Measurements from ENCODE around the gene IFIT1. TPM values are rescaled to one million over a fixed set of nuclear protein-coding genes. Genes with fewer than 3 reads are reported as not detected.

IFIT1 gene
- total RNA-seq, 1 donor from 2014 or later: 13.2 TPM

DNA sequence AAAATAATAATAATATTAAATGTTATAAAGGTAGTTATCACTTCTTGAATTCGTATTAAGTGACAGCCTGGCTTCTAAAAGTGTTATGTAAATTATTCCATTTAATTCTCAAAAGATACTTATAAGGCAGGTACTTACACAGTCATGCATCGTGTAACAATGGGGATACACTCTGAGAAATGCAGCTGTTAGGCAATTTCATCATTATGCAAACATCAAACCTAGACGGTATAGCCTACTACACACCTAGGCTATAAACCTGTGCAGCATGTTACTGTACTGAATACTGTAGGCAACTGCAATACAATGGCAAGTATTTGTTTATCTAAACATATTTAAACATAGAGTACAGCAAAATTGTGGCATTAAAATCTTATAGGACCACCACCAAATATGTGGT is 1.5 kb downstream of the IFIT1 start:
- Mint-ChIP-seq H3K27ac (no peak overlapping the region), H3K27me3 (ENCODE audit: insufficient read depth, low read depth) (peaks cover 2% of the 10 kb centered on the region), H3K36me3 (no peaks in the 10 kb centered on the region), H3K4me3 (no peak overlapping the region), H3K9me3 (peaks cover 11% of the 10 kb centered on the region), H3K4me1 (peaks cover 12% of the 10 kb centered on the region)
- Histone ChIP-seq H3K9me3 (ENCODE audit: low read depth) (peaks cover 8% of the 10 kb centered on the region), H3F3A (ENCODE audit: low read depth) (no peaks in the 10 kb centered on the region), H3K4me1 (peaks cover 10% of the 10 kb centered on the region), H3K36me3 (no peaks in the 10 kb centered on the region), H2AFZ (replicated peaks) (no peak overlapping the region), H3K9ac (no peak overlapping the region), H3K4me3 (no peak overlapping the region), H3K4me2 (no peak overlapping the region), H4K20me1 (ENCODE audit: low read depth) (no peaks in the 10 kb centered on the region), H3K27ac (no peak overlapping the region), H3K79me2 (ENCODE audit: low read depth) (no peaks in the 10 kb centered on the region), H3K27me3 (no peaks in the 10 kb centered on the region)
- DNase-seq (ENCODE audit: low spot score): no peak
- TF ChIP-seq CTCF (IDR thresholded peaks at IDR 0.05) (no peak), EZH2phosphoT487 (IDR thresholded peaks at IDR 0.05) (no peak), EZH2 (IDR thresholded peaks at IDR 0.05) (no peak)

DNA sequence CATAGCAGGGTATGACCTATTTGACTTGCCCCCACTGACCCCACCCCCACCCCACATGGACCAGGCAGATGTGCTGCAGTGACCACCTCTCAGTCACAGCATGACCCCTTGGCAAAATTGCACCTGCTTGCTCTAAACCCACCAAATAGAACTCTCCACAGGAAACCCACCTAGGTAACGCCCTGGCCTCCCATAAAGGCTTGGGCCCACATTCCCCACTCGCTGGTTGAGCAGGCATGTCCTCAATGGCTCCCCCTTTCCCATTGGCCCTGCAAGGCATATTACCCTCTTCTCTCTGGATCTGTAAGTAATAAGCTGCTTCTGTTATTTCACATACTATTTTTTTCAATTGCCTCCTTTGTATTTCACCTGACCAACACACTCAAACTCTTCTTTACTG is 2.7 kb downstream of the IFIT1 start:
- H3K27me3 Mint-ChIP-seq (ENCODE audit: insufficient read depth, low read depth): peaks cover 2% of the 10 kb centered on the region
- Histone ChIP-seq H3K27me3 (no peaks in the 10 kb centered on the region), H3K4me3 (no peak overlapping the region), H2AFZ (replicated peaks) (no peak overlapping the region), H3F3A (ENCODE audit: low read depth) (no peaks in the 10 kb centered on the region), H3K36me3 (no peaks in the 10 kb centered on the region), H4K20me1 (ENCODE audit: low read depth) (no peaks in the 10 kb centered on the region), H3K4me2 (no peak overlapping the region), H3K27ac (no peak overlapping the region), H3K9ac (no peak overlapping the region), H3K4me1 (peaks cover 10% of the 10 kb centered on the region), H3K9me3 (ENCODE audit: low read depth) (peaks cover 8% of the 10 kb centered on the region), H3K79me2 (ENCODE audit: low read depth) (no peaks in the 10 kb centered on the region)
- no peak for DNase-seq (ENCODE audit: low spot score)
- no peak for TF ChIP-seq EZH2phosphoT487 (IDR thresholded peaks at IDR 0.05)
- TF ChIP-seq CTCF (IDR thresholded peaks at IDR 0.05): no peak
- no peak for TF ChIP-seq EZH2 (IDR thresholded peaks at IDR 0.05)
- peaks cover 12% of the 10 kb centered on the region for H3K4me1 Mint-ChIP-seq
- H3K4me3 Mint-ChIP-seq: no peak overlapping the region
- H3K9me3 Mint-ChIP-seq: peaks cover 17% of the 10 kb centered on the region
- H3K36me3 Mint-ChIP-seq: peaks cover 3% of the 10 kb centered on the region
- no peak overlapping the region for H3K27ac Mint-ChIP-seq

GRCh38 chr10:89398003-89398749 is 5.8 kb downstream of the IFIT1 start:
- Histone ChIP-seq H3K27me3 (no peaks in the 10 kb centered on the region), H3K9ac (no peak overlapping the region), H3K79me2 (ENCODE audit: low read depth) (no peaks in the 10 kb centered on the region), H3K36me3 (no peaks in the 10 kb centered on the region), H3K9me3 (ENCODE audit: low read depth) (peaks cover 8% of the 10 kb centered on the region), H3F3A (ENCODE audit: low read depth) (no peaks in the 10 kb centered on the region), H2AFZ (replicated peaks) (no peak overlapping the region), H4K20me1 (ENCODE audit: low read depth) (no peaks in the 10 kb centered on the region), H3K4me1 (no peaks in the 10 kb centered on the region), H3K27ac (no peak overlapping the region), H3K4me2 (no peak overlapping the region), H3K4me3 (no peak overlapping the region)
- H3K9me3 Mint-ChIP-seq: peaks cover 24% of the 10 kb centered on the region
- no peak overlapping the region for H3K4me3 Mint-ChIP-seq
- peaks cover under 1% of the 10 kb centered on the region for H3K4me1 Mint-ChIP-seq
- TF ChIP-seq EZH2 (IDR thresholded peaks at IDR 0.05) (no peak), CTCF (IDR thresholded peaks at IDR 0.05) (no peak), EZH2phosphoT487 (IDR thresholded peaks at IDR 0.05) (no peak)
- no peak for DNase-seq (ENCODE audit: low spot score)
- H3K27me3 Mint-ChIP-seq (ENCODE audit: insufficient read depth, low read depth): peaks cover 4% of the 10 kb centered on the region
- peaks cover 12% of the 10 kb centered on the region for H3K36me3 Mint-ChIP-seq
- H3K27ac Mint-ChIP-seq: no peak overlapping the region

Data from neural progenitor cell (in vitro differentiated cells).